SHP77 (cell line): Measurements from ENCODE around the gene ZNF609.

ENCODE experiments used
- DNase-seq, 2 experiments: peaks; one replicate each; lab custom pipeline; 2025; lab: John Stamatoyannopoulos, UW

The ZNF609 gene

DNA sequence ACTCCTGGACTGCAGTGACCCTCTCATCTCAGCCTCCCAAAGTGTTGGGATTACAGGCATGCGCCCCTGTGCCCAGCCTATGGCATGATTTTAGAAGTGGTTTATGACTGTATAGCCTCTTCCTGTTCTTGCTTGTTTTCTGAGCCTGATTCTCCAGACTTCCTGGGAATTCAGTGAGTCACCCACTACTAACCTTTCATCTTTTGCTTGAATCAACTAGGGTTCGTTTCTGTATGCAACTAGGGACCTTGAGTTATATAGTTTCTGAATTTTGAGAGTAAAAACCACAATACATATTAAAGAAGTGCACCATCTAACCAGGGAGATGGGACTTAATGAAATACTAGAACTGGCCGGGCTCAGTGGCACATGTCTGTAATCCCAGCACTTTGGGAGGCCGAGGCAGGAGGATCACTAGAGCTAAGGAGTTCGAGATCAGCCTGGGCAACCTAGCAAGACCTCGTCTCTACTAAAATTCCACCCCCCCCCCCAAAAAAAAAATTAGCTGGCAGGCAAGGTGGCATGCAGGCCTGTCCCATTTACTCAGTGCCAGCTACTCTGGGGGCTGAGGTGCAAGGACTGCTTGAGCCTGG, 76.0 kb downstream of the ZNF609 start:
- DNase-seq: no peak

- DNase-seq: no peak
Measured at GRCh38 chr15:64542091-64542490, 81.7 kb downstream of the ZNF609 start.

DNA sequence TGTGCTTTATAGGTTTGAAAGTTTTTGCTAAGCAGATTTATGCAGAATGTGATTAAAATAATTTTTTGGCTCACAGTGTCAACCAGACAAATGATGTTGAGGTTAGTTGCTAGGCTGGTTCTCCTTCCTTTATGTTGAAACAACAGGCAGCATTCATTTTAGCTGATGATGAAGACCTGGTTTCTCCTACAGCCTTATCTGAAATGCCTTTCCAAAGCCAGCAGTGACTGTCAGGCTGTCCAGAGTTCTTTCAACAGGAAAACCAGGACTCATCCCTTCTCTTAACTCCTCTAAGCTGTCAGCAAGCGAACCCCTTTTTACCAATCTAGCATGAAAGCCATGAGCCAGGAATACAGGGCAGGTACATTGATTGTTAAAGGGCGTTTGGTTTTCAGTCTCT, 84.1 kb downstream of the ZNF609 start:
- DNase-seq: no peak

DNA sequence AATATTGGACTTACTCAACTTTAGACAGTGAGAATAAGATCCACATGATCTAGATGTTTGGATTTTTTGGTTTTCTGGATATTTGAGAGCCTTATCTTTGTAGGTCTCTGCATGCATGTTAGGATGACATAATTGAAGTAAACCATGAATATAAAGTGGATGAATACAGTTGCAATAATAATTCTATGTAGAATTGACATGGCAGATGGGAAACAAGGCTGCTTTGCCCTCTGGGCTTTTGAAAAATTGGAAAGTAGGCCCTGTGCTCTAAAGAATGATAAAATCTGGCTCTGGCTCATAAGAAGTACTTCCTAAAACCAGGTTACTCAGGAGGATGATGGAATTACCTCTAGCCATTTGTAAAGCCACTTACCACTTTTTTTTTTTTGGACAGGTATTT, 86.9 kb downstream of the ZNF609 start:
- no peak for DNase-seq

DNA sequence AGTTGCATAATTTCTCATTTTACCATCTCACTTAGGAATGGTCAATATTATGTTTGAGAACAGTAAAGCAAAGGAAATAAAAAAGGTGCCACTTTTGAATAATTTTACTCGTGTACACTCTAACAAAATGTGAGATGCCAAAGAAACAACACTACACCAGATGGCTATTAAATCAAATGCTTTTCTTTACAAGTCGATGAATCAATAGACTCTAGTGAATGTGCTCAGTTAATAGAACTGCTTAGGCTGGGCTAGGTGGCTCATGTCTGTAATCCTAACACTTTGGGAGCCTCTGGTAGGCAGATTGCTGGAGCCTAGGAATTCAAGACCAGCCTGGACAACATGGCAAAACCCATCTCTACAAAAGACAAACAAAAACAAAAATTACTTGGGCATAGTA, 87.9 kb downstream of the ZNF609 start:
- DNase-seq: no peak

DNA sequence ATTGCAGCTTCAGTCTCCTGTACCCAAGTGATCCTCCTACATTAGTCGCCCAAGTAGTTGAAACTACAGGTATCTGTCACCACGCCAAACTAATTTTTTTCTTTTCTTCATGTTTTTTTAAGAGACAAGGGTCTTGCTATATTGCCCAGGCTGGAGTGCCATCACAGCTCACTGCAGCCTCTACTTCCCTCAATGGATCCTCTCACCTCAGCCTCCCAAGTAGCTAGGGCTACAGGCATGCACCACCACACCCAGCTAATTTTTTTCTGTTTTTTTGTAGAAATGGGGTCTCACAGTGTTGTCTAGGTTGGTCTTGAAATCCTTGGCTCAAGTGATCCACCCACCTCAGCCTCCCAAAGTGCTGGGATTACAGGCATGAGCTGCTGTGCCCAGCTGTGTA, 89.5 kb downstream of the ZNF609 start:
- DNase-seq: no peak

GRCh38 chr15:64552281-64552948, 92.0 kb downstream of the ZNF609 start:
- DNase-seq: no peak

GRCh38 chr15:64558460-64559179, 98.2 kb downstream of the ZNF609 start:
- DNase-seq: no peak

GRCh38 chr15:64559243-64559642, 98.9 kb downstream of the ZNF609 start:
- no peak for DNase-seq

DNA sequence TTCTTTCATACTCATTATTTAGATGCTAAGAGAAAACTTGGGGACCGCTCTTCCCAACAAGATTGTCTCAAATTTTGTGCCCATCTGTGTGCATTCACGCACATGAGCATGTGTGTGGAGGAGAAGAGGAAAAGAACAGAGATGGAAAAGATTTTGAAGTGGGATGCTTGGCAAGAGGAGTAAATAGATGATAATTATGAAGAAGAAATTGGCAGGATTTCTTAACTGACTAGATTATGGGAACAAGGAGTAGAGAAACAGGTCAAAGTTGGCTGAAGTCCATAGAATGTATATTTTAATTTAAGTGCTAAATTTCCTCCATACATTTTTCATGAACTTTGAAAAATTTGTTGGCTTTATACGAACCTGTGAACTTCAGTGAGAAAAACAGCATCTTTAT, 100.1 kb downstream of the ZNF609 start:
- no peak for DNase-seq

DNA sequence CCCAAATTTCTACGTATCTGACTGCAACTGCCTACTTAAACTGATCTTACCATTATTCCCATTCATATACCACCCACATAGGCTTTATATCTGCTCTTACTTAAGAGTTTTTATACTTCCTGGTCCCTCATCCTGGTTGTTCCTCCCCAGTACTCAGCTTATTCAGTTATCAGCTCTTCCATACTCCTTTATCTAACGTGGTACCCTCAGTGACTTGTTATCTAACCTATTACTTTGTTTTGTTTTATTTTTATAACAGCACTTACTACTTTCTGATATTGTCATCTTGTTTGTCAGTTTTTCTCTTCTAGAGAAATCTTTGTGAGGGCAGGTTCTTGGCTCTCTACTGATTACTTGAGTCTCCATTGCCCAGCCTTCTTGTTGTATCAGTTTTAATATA, 100.6 kb downstream of the ZNF609 start:
- DNase-seq: no peak

GRCh38 chr15:64562003-64562640, 101.7 kb downstream of the ZNF609 start:
- DNase-seq: no peak

- no peak for DNase-seq
Measured at GRCh38 chr15:64566102-64566501, 105.7 kb downstream of the ZNF609 start.

GRCh38 chr15:64566629-64567427, 106.5 kb downstream of the ZNF609 start:
- no peak for DNase-seq

DNA sequence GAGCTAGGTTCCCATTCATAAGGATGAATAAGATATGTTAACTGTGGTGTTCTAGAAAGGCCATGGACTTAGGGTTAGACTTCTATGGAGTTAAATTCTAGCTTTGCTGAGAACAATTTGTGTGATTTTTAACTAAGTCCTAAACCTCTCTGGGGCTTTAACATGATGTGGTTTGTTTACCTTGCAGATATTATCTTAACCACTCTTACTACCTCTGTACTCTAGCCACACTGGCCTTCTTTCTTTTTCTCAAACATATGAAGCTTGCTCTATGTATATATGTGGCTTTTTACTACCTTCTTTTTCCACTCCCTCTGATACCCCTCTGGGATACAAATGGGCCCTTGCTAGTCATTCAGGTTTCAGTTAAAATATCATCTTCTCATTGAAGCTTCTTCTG, 108.4 kb downstream of the ZNF609 start:
- DNase-seq: no peak

- no peak for DNase-seq
Measured at GRCh38 chr15:64571857-64572291, 111.5 kb downstream of the ZNF609 start.

DNA sequence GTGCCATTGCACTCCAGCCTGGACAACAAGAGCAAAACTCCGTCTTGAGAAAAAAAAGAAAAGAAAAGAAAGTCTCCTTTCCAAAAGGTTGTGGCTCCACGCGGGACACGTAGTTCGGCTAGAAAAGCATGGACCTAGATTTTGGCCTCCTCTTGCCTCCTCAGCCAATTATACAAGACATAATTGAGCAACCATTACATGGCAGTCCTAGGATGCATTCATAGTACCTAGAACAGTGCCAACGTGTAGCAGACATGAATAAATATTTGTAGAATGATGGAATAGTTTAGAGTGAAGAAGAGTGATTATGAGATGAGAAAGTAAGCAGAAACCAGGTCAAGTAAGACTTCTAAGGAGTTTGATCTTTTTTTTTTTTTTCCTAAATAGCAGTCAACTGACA, 112.5 kb downstream of the ZNF609 start:
- DNase-seq: no peak

GRCh38 chr15:64574301-64575017, 114.1 kb downstream of the ZNF609 start:
- no peak for DNase-seq

GRCh38 chr15:64580696-64581407, 120.5 kb downstream of the ZNF609 start:
- no peak for DNase-seq

DNA sequence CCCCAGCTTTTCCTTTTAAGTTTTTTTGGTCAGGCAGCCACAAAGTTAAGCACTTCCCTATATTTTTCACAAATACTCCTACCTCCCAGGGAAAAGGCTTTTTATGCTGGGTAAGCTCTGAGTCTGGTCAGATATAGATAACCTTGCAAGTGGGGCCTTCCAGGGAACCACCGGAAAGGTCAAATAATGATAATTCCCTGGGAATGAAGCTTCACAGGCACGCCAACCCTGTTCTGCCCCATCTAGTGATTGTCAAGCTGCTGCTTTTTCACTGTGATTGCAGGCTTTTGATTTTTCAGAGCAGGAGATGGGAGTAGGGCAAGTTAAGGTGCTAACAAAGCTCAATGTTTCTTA, 121.0 kb downstream of the ZNF609 start:
- no peak for DNase-seq

DNA sequence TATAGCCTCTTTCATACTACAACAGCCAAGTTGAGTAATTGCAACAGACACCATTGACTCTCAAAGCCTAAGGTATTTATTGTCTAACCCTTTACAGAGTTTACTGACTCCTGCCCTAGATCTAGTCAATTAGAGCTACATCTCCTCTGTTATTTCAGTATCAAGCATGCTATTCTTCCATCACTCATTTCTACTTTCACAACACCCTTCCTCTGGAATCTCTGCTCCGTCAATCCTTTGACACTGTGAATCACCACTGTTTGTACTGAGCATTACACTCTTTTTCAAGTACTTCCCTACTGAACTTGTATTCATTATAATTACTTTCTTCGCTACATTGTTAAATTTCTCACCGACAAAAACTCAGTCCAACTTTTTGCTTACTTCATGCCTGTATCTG, 121.8 kb downstream of the ZNF609 start:
- no peak for DNase-seq
